B cell (primary cell): ENCODE measurements around the gene C3orf18. TPM values are rescaled to one million over a fixed set of nuclear protein-coding genes. Genes with fewer than 3 reads are reported as not detected.

Experiments used
- ATAC-seq: fragments of 200-7000 bp; cut with Tn5 transposase; one replicate; pipeline ENCODE4 v1.10.0; 2021; ENCODE audit warnings: low read depth, mild to moderate bottlenecking, moderate number of reproducible peaks, moderate library complexity
- CTCF ChIA-PET: fragments of 350-600 bp; sonication (Branson Sonifier 250); formaldehyde crosslinking; loops from one replicate; lab custom pipeline; 2021; ENCODE audit warnings: antibody characterized with exemption, inconsistent platforms; lab: Charles Lee
- POLR2A ChIA-PET: fragments of 350-600 bp; sonication (Branson Sonifier 250); formaldehyde crosslinking; loops from one replicate; lab custom pipeline; 2021; ENCODE audit warnings: antibody characterized with exemption; lab: Charles Lee
- DNase-seq: peaks from one replicate; pipeline ENCODE4 v3.0.0; 2013
- H2AFZ ChIP-seq: 2 replicates; pipeline ENCODE4 v1.6.1; 2012; ENCODE audit warnings: mild to moderate bottlenecking, low read depth, low read length; ENCODE audit not compliant: insufficient read depth, poor library complexity, severe bottlenecking
- H3K27ac ChIP-seq, 2 donors: 1 replicate in 1 of 2; 2 replicates in 1 of 2; pipeline ENCODE4 v1.5.1; 2012 to 2013; ENCODE audit warnings: low read length in 2 of 2, mild to moderate bottlenecking in 2 of 2, moderate library complexity in 1 of 2
- H3K27me3 ChIP-seq, 4 experiments: fragments of 200-600 bp in 1 of 4; sonication (generic) in 1 of 4; replicated peaks in 1 of 4; 1 replicate in 2 of 4; 2 replicates in 2 of 4; pipeline versions ENCODE4 v1.6.1 to v1.7.0; 2013 to 2016; ENCODE audit warnings: low read length in 3 of 4, mild to moderate bottlenecking in 2 of 4, mixed read lengths in 1 of 4, moderate library complexity in 1 of 4; ENCODE audit not compliant: insufficient read depth in 4 of 4, control insufficient read depth in 3 of 4; ENCODE audit errors: control extremely low read depth in 1 of 4
- H3K36me3 ChIP-seq, 2 experiments: replicated peaks in 1 of 2; 1 replicate in 1 of 2; 2 replicates in 1 of 2; pipeline versions ENCODE4 v1.6.1 to v1.7.1; 2013; ENCODE audit warnings: low read length in 1 of 2; ENCODE audit not compliant: insufficient read depth in 2 of 2, control insufficient read depth in 1 of 2; ENCODE audit errors: control extremely low read depth in 1 of 2, extremely low read depth in 1 of 2
- H3K4me1 ChIP-seq, 2 donors: fragments of 200-600 bp in 1 of 2; sonication (generic) in 1 of 2; 1 replicate in 1 of 2; 2 replicates in 1 of 2; pipeline versions ENCODE4 v1.5.1 to v1.6.1; 2013 to 2017; ENCODE audit warnings: low read length in 2 of 2; ENCODE audit not compliant: control insufficient read depth in 2 of 2, insufficient read depth in 2 of 2
- H3K4me2 ChIP-seq: replicated peaks from 2 replicates; pipeline ENCODE3; 2012; ENCODE audit warnings: mild to moderate bottlenecking, low read depth, low read length; ENCODE audit not compliant: poor library complexity, severe bottlenecking
- H3K4me3 ChIP-seq, 5 experiments: fragments of 200-600 bp in 1 of 5; sonication (generic) in 1 of 5; 1 replicate in 3 of 5; 2 replicates in 2 of 5; pipeline versions ENCODE4 v1.5.1 to v1.7.0; 2011 to 2016; ENCODE audit warnings: low read length in 4 of 5, mild to moderate bottlenecking in 4 of 5, low read depth in 2 of 5, control low read depth in 1 of 5, moderate library complexity in 1 of 5; ENCODE audit not compliant: insufficient read depth in 1 of 5; ENCODE audit errors: control extremely low read depth in 1 of 5, extremely low read depth in 1 of 5
- H3K79me2 ChIP-seq: fragments of 200-600 bp; sonication (generic); one replicate; pipeline ENCODE4 v1.6.0; 2016; ENCODE audit warnings: low read length; ENCODE audit not compliant: control insufficient read depth, insufficient read depth
- H3K9ac ChIP-seq: fragments of 200-600 bp; sonication (generic); 2 replicates; pipeline ENCODE4 v1.6.1; 2017; ENCODE audit warnings: mild to moderate bottlenecking, low read length, moderate library complexity
- H3K9me3 ChIP-seq, 3 donors: one replicate each; pipeline versions ENCODE4 v1.6.1 to v1.7.1; 2013; ENCODE audit warnings: low read length in 2 of 3; ENCODE audit not compliant: control insufficient read depth in 2 of 3, insufficient read depth in 1 of 3; ENCODE audit errors: control extremely low read depth in 1 of 3
- H4K20me1 ChIP-seq: 2 replicates; pipeline ENCODE4 v1.6.0; 2012; ENCODE audit warnings: mild to moderate bottlenecking, low read length; ENCODE audit not compliant: insufficient read depth, control insufficient read depth, poor library complexity, severe bottlenecking
- H3K27ac Mint-ChIP-seq: one replicate; pipeline ENCODE4 v1.8.0; 2021; ENCODE audit warnings: mixed read lengths
- H3K27me3 Mint-ChIP-seq: one replicate; pipeline ENCODE4 v1.8.0; 2021; ENCODE audit warnings: mixed read lengths
- H3K4me1 Mint-ChIP-seq: one replicate; pipeline ENCODE4 v1.8.0; 2021; ENCODE audit warnings: mixed read lengths
- H3K4me3 Mint-ChIP-seq: one replicate; pipeline ENCODE4 v1.8.0; 2021; ENCODE audit warnings: mixed read lengths
- H3K9me3 Mint-ChIP-seq: one replicate; pipeline ENCODE4 v1.8.0; 2022; ENCODE audit warnings: mixed read lengths; ENCODE audit not compliant: insufficient read depth
- EZH2 ChIP-seq: IDR thresholded peaks from 2 replicates; pipeline ENCODE4 v1.6.1; 2012; ENCODE audit warnings: borderline replicate concordance, low read depth, mild to moderate bottlenecking, moderate library complexity, low read length; ENCODE audit not compliant: insufficient read depth, poor library complexity, severe bottlenecking
- WGBS: methylation state at CpG from one replicate; pipeline ENCODE4 v1.1.5; 2013; ENCODE audit warnings: missing lambda C conversion rate; ENCODE audit not compliant: insufficient coverage; 5-methylcytosine and 5-hydroxymethylcytosine counted together
- intact Hi-C: fragments of 100-400 bp; cut with micrococcal nuclease; formaldehyde crosslinking; loops from one replicate; pipeline ENCODE4 v1.10.0; 2022
- polyA plus RNA-seq: library from polyadenylated mRNA; depleted of rRNA; stranded (reverse); fragments of >200 nt; gene quantifications from 2 replicates; pipeline ENCODE4 v1.2.3, GENCODE V29; 2012
- total RNA-seq, 2 donors: library from RNA; stranded (reverse); fragments of 120-200 nt in 1 of 2; gene quantifications; 1 replicate in 1 of 2; 2 replicates in 1 of 2; pipeline versions ENCODE4 v1.2.3 to v1.2.4, GENCODE V29; 2013 to 2022
- TF ChIP-seq, protein P1 (sequence below): fragments of 200-600 bp; IDR thresholded peaks from one replicate; pipeline ENCODE4 v1.8.0; 2022; ENCODE audit warnings: antibody characterized with exemption, mild to moderate bottlenecking

C3orf18 gene
- total and polyA plus RNA-seq, 2 donors (not counting 1 experiment from before 2014, with no cell fraction given) = 14.3 to 15.4 TPM

DNA sequence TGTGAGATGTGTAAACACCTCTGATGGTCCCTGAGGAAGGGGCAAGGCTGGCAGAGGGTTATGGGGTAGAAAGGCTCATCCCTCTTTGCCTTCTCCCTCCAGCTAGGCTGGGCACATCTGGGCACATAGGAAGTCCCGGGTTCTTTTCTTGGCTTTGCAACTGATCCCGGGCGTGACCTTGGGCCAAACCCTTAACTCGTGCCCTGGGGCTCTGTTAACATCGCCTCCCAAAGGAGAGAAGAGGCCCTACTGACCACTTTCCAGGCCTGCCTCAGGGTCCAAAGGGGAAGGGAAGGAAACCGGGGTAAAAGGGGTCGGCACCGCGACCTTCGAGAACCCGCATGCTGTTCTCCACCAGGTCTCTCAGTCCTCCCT, 549 bp downstream of the C3orf18 start:
- Mint-ChIP-seq H3K4me3 (peak overlapping the region; percentile 93), H3K9me3 (no peaks in the 10 kb centered on the region), H3K27ac (no peak overlapping the region), H3K27me3 (no peaks in the 10 kb centered on the region), H3K4me1 (peaks cover 32% of the 10 kb centered on the region)
- H3K79me2 ChIP-seq = peaks cover 4% of the 10 kb centered on the region
- 22% methylated on average over 6 of the region's 11 CpGs for WGBS
- peak overlapping the region; percentile 74 for H3K9ac ChIP-seq
- no peaks in the 10 kb centered on the region for H3K27me3 ChIP-seq
- peak overlapping the region in 4 of 5 experiments; percentile 50 to 93 (median 62) for H3K4me3 ChIP-seq
- no peaks in the 10 kb centered on the region for H3K36me3 ChIP-seq
- no peaks in the 10 kb centered on the region for H3K9me3 ChIP-seq
- H3K27ac ChIP-seq = peak overlapping the region in 1 of 2 donors; percentile 47
- TF ChIP-seq EZH2 = no peak
- TF ChIP-seq, protein P1, sequence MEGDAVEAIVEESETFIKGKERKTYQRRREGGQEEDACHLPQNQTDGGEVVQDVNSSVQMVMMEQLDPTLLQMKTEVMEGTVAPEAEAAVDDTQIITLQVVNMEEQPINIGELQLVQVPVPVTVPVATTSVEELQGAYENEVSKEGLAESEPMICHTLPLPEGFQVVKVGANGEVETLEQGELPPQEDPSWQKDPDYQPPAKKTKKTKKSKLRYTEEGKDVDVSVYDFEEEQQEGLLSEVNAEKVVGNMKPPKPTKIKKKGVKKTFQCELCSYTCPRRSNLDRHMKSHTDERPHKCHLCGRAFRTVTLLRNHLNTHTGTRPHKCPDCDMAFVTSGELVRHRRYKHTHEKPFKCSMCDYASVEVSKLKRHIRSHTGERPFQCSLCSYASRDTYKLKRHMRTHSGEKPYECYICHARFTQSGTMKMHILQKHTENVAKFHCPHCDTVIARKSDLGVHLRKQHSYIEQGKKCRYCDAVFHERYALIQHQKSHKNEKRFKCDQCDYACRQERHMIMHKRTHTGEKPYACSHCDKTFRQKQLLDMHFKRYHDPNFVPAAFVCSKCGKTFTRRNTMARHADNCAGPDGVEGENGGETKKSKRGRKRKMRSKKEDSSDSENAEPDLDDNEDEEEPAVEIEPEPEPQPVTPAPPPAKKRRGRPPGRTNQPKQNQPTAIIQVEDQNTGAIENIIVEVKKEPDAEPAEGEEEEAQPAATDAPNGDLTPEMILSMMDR = no peak
- intact Hi-C loops = loop anchor here (1.0 to 5.0 kb wide), 2 partner anchors 50 to 818 kb away; partner anchors contain the start of gene MANF
- DNase-seq = no peak
- H3K4me2 ChIP-seq = peak overlapping the region; percentile 97
- CTCF ChIA-PET = interaction anchor here (0.9 to 16.8 kb wide), 7 partner anchors 17 to 819 kb away, joined by 3 to 541 read pairs (median 3); partner anchors contain the start of genes CISH, MANF and MAPKAPK3
- POLR2A ChIA-PET = interaction anchor here (1.2 to 1.7 kb wide), 4 partner anchors 45 to 230 kb away, joined by 4 to 8 read pairs (median 5); partner anchors contain the start of genes CISH and RASSF1
- H4K20me1 ChIP-seq = no peaks in the 10 kb centered on the region
- ATAC-seq = no peak
- H2AFZ ChIP-seq = peak overlapping the region; percentile 95
- H3K4me1 ChIP-seq = peaks cover 16 to 34% of the 10 kb centered on the region in 2 donors

DNA sequence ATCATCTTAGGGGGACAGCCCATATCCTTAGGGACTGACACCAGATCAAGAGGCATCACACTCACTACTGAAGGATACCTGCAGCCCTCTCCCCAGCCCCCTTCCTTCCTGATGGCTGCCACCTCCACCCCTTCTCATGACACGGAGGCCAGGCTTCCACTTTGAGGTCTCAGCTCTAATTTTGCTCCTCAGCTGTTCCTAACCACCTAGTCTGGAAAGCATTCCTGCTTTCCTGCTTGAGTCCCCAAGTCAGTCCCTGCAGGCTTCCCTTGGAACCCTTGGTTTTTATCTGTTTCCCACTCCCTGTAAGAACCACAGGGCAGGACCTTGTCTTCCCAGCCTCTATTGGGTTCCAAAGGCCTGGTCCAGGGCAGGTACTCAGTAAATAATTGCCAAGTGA, 3.2 kb downstream of the C3orf18 start:
- Histone ChIP-seq H3K9ac (no peak overlapping the region), H3K79me2 (peaks cover 4% of the 10 kb centered on the region), H2AFZ (no peak overlapping the region), H4K20me1 (no peaks in the 10 kb centered on the region), H3K4me3 (no peak overlapping the region), H3K36me3 (no peaks in the 10 kb centered on the region), H3K4me1 (peaks cover 11 to 22% of the 10 kb centered on the region in 2 donors), H3K27ac (no peak overlapping the region), H3K4me2 (no peak overlapping the region), H3K27me3 (no peaks in the 10 kb centered on the region), H3K9me3 (no peaks in the 10 kb centered on the region)
- intact Hi-C loops = no loop called here
- Mint-ChIP-seq H3K27me3 (no peaks in the 10 kb centered on the region), H3K27ac (no peak overlapping the region), H3K4me3 (no peak overlapping the region), H3K9me3 (no peaks in the 10 kb centered on the region), H3K4me1 (peaks cover 19% of the 10 kb centered on the region)
- 94% methylated on average over 1 of the region's 1 CpG for WGBS
- ATAC-seq = no peak
- DNase-seq = no peak
- TF ChIP-seq, protein P1 = no peak
- TF ChIP-seq EZH2 = no peak
- ChIA-PET CTCF (no interaction called here), POLR2A (no interaction called here)
